GM12874 (cell line): ENCODE measurements around the gene MOBP.

ENCODE experiments used
- CTCF ChIP-seq: IDR thresholded peaks from 2 replicates; pipeline ENCODE4 v1.5.1; 2011; ENCODE audit warnings: low read depth, mild to moderate bottlenecking, control low read depth, low read length, moderate library complexity; ENCODE audit not compliant: insufficient read depth

MOBP gene, protein sequence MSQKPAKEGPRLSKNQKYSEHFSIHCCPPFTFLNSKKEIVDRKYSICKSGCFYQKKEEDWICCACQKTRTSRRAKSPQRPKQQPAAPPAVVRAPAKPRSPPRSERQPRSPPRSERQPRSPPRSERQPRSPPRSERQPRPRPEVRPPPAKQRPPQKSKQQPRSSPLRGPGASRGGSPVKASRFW

GRCh38 chr3:39467394-39468107 is at the start of gene MOBP:
TSS of gene MOBP (plus strand) at chr3:39467680. CDS start at chr3:39502070, 34,390 bp downstream.
- TF ChIP-seq CTCF: no peak

- TF ChIP-seq CTCF: no peak
Observed at GRCh38 chr3:39419742-39420315, 47.7 kb upstream of the MOBP start.

DNA sequence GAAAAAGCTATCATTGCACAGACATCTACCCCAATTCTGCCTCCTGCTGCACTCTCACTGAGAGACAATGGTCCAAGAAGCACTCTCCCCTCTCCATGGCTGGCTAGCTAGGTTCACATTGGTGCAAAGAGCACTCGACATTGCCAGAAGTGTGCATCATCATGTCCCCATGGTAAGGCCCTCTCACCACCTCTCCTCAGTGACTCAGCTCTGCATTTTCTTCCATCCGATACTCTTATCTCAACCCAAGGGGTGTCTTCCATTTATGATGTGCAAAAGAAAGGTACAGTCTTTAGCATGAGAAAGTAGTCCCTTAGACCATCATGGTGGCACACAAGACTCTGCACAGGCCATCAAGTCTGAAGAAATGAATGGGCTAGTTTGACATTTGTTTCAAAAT is 46.9 kb upstream of the MOBP start:
- TF ChIP-seq CTCF: no peak

DNA sequence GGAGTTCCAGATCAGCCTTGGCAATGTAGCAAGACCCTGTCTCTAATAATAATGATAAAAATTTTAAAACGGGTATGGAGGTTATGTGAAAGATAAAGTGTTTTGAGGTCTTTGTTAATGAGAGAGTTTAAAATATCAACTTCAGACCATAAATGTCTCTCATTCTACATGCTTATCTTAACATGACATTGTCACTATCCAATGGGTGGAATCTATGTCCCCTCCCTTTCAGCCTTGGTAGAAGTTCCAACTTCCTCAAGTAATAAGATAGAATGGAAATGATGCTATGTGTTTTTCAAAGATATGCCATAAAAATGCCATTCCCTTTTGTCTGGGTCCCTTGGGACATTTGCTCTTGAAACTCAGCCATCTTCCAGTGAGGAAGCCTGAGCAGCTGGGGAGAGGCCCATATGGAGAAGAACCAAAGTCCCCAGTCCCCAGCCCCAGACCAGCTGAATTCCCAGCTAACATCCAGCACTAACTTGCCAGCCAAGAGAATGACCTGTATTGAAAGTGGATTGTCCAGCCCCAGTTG is 44.0 kb upstream of the MOBP start:
- TF ChIP-seq CTCF: no peak

- TF ChIP-seq CTCF: no peak
Observed at GRCh38 chr3:39426312-39426711, 41.2 kb upstream of the MOBP start.

- no peak for TF ChIP-seq CTCF
Observed at GRCh38 chr3:39427506-39427905, 40.0 kb upstream of the MOBP start.

DNA sequence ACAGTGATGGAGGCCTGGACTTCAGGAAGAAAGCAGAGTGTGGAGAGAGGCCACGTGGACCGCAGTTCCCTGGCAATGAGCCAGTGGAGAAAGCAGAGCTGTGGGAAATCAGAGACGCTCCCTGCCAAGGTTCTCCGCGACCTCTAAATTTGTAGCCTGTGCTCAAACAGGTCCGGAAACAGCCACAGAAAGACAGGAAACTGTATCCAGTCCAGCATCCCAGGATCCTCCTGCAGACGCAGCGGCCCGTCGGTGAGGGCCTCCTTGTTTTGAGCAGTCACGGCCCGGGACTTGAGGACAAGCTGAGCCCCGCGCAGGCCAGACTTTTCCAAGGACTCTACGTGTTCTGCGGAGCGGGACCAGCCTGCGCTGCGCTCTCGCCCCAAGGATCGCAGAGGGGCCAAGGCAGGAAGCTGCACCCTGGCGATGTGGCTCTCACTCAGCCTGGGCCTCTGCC is 38.7 kb upstream of the MOBP start:
- TF ChIP-seq CTCF: no peak
